Body of pancreas (tissue), 4 donors: Measurements from ENCODE around the gene AUTS2.

Experiments used
- POLR2A ChIP-seq, 3 donors: fragments of 450-650 bp; IDR thresholded peaks; one replicate each; pipeline ENCODE4 v1.6.1; 2016; ENCODE audit warnings: antibody characterized with exemption in 3 of 3, mild to moderate bottlenecking in 2 of 3
- TF ChIP-seq, protein P1 (sequence below), 7 experiments: fragments of 450-650 bp in 4 of 7; fragments of 200-600 bp in 3 of 7; sonication (generic) in 3 of 7; IDR thresholded peaks; one replicate each; pipeline ENCODE4 v1.5.1; 2016 to 2019; ENCODE audit warnings: antibody characterized with exemption in 7 of 7

DNA sequence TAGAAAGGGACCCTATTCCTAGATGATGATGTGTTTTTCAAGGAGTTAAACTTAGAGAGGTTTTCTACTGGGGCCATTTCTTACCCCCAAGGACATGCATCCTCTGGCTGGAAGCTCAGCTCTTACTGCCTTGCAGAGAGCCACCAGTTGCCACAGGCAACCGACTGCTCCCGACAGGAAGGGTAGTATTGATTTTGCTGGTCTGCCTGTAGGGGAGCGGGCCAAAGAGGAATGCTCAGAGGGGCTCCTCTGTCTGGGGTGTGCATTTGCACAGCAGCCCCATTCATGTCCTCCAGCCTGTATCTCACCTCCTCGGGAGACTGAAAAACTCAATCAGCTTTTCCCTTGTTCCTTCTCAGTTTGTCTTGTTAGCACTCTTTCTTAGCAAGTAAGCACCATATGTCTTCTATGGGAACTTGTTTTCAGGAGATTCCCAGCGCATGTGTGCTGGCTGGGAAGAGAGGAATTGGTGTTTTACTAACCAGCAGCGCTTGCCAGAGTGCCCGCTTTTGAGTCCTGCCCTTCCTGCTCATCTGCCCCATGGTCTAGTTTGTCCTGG lies 794.7 kb downstream of the AUTS2 start:
- TF ChIP-seq, protein P1, sequence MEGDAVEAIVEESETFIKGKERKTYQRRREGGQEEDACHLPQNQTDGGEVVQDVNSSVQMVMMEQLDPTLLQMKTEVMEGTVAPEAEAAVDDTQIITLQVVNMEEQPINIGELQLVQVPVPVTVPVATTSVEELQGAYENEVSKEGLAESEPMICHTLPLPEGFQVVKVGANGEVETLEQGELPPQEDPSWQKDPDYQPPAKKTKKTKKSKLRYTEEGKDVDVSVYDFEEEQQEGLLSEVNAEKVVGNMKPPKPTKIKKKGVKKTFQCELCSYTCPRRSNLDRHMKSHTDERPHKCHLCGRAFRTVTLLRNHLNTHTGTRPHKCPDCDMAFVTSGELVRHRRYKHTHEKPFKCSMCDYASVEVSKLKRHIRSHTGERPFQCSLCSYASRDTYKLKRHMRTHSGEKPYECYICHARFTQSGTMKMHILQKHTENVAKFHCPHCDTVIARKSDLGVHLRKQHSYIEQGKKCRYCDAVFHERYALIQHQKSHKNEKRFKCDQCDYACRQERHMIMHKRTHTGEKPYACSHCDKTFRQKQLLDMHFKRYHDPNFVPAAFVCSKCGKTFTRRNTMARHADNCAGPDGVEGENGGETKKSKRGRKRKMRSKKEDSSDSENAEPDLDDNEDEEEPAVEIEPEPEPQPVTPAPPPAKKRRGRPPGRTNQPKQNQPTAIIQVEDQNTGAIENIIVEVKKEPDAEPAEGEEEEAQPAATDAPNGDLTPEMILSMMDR (IDR thresholded peaks at IDR 0.05), result no peak
- TF ChIP-seq POLR2A (IDR thresholded peaks at IDR 0.05), result no peak
